Loucy (cell line): Measurements from ENCODE around the gene KIF7.

ENCODE experiments used
- EZH2phosphoT487 ChIP-seq: fragments of 200-600 bp; IDR thresholded peaks from 2 replicates; pipeline ENCODE4 v1.6.1; 2018; ENCODE audit warnings: antibody characterized with exemption, mild to moderate bottlenecking, moderate library complexity, borderline replicate concordance
- TF ChIP-seq, protein P1 (sequence below): fragments of 200-600 bp; sonication (generic); conservative IDR thresholded peaks from 2 replicates; pipeline ENCODE4 v1.5.1; 2014; ENCODE audit warnings: mild to moderate bottlenecking, antibody characterized with exemption, low read length

- no peak for TF ChIP-seq EZH2phosphoT487
- TF ChIP-seq, protein P1, sequence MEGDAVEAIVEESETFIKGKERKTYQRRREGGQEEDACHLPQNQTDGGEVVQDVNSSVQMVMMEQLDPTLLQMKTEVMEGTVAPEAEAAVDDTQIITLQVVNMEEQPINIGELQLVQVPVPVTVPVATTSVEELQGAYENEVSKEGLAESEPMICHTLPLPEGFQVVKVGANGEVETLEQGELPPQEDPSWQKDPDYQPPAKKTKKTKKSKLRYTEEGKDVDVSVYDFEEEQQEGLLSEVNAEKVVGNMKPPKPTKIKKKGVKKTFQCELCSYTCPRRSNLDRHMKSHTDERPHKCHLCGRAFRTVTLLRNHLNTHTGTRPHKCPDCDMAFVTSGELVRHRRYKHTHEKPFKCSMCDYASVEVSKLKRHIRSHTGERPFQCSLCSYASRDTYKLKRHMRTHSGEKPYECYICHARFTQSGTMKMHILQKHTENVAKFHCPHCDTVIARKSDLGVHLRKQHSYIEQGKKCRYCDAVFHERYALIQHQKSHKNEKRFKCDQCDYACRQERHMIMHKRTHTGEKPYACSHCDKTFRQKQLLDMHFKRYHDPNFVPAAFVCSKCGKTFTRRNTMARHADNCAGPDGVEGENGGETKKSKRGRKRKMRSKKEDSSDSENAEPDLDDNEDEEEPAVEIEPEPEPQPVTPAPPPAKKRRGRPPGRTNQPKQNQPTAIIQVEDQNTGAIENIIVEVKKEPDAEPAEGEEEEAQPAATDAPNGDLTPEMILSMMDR = no peak
Observed at GRCh38 chr15:89693696-89694095, 38.4 kb upstream of the KIF7 start.
